Vagina (tissue), 2 donors: Measurements from ENCODE around the gene SELENBP1. TPM values are rescaled to one million over a fixed set of nuclear protein-coding genes. Genes with fewer than 3 reads are reported as not detected.
A peak's percentile ranks its signal among the peaks of the same experiment; 100 is the strongest.

Source experiments
- DNase-seq, 2 donors: peaks; one replicate each; pipeline ENCODE4 v3.0.0-alpha.2; 2017; ENCODE audit errors: extremely low spot score in 2 of 2
- H3K27ac ChIP-seq: fragments of 200-600 bp; sonication (generic); one replicate; pipeline ENCODE4 v1.5.1; 2019
- H3K27me3 ChIP-seq: fragments of 200-600 bp; sonication (generic); one replicate; pipeline ENCODE4 v1.5.1; 2019
- H3K36me3 ChIP-seq, 2 donors: fragments of 200-600 bp; sonication (generic); one replicate each; pipeline ENCODE4 v1.5.1; 2017 to 2019
- H3K4me1 ChIP-seq: fragments of 200-600 bp; sonication (generic); one replicate; pipeline ENCODE4 v1.5.1; 2019
- H3K4me3 ChIP-seq, 2 donors: fragments of 200-600 bp; sonication (generic); 1 replicate in 1 of 2; 2 replicates in 1 of 2; pipeline ENCODE4 v1.5.1; 2016 to 2019
- H3K9me3 ChIP-seq: fragments of 200-600 bp; sonication (generic); one replicate; pipeline ENCODE4 v1.5.1; 2019
- POLR2A ChIP-seq, 2 donors: fragments of 450-650 bp; IDR thresholded peaks; one replicate each; pipeline ENCODE4 v1.6.1; 2017; ENCODE audit warnings: antibody characterized with exemption in 2 of 2, mild to moderate bottlenecking in 2 of 2, moderate library complexity in 2 of 2
- POLR2AphosphoS5 ChIP-seq, 2 donors: sonication (generic); formaldehyde crosslinking; IDR thresholded peaks; one replicate each; pipeline ENCODE4 v1.9.0; 2017; ENCODE audit warnings: antibody characterized with exemption in 2 of 2, mild to moderate bottlenecking in 2 of 2, low read depth in 1 of 2; ENCODE audit not compliant: insufficient read depth in 1 of 2
- intact Hi-C: fragments of 100-400 bp; cut with DNase I; formaldehyde crosslinking; loops from one replicate; pipeline ENCODE4 v1.15.1; 2023
- total RNA-seq: library from RNA; depleted of rRNA; stranded (reverse); fragments of >200 nt; gene quantifications from one replicate; pipeline ENCODE4 v1.2.3, GENCODE V29; 2016
- TF ChIP-seq, protein P1 (sequence below), 3 experiments: fragments of 450-650 bp in 2 of 3; fragments of 200-600 bp in 1 of 3; sonication (generic) in 1 of 3; IDR thresholded peaks; one replicate each; pipeline ENCODE4 v1.5.1; 2017 to 2019; ENCODE audit warnings: antibody characterized with exemption in 3 of 3, mild to moderate bottlenecking in 2 of 3, moderate library complexity in 2 of 3

The SELENBP1 gene
- total RNA-seq, 1 donor from 2014 or later, result 30.9 TPM

DNA sequence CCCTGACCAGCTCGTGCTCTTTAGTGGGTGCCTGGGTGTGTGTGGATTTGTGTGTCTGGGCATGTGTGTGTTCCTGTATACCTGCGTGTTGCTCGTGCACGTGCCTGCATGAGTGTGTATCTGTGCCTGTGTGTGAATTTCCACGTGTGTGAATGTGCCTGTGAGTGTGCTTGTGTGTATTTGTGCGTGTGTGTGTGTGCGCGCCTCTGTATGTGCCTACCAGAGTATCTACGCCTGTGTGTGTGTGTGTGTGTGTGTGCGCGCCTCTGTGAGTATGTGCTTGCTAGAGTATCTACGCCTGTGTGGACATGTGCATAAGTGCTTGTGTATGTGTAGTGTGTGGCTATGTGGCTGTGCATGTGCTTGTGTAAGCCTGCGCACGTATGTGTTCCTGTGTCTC lies 691 bp upstream of the SELENBP1 start:
- Histone ChIP-seq H3K4me3 (no peak overlapping the region), H3K9me3 (no peaks in the 10 kb centered on the region), H3K4me1 (peaks cover 56% of the 10 kb centered on the region), H3K27ac (peak overlapping the region; percentile 80), H3K27me3 (no peaks in the 10 kb centered on the region), H3K36me3 (no peaks in the 10 kb centered on the region)
- TF ChIP-seq POLR2AphosphoS5 (IDR thresholded peaks at IDR 0.05; ENCODE audit: insufficient read depth in 1 of 2, low read depth in 1 of 2) (no peak), POLR2A (IDR thresholded peaks at IDR 0.05) (no peak)
- TF ChIP-seq, protein P1, sequence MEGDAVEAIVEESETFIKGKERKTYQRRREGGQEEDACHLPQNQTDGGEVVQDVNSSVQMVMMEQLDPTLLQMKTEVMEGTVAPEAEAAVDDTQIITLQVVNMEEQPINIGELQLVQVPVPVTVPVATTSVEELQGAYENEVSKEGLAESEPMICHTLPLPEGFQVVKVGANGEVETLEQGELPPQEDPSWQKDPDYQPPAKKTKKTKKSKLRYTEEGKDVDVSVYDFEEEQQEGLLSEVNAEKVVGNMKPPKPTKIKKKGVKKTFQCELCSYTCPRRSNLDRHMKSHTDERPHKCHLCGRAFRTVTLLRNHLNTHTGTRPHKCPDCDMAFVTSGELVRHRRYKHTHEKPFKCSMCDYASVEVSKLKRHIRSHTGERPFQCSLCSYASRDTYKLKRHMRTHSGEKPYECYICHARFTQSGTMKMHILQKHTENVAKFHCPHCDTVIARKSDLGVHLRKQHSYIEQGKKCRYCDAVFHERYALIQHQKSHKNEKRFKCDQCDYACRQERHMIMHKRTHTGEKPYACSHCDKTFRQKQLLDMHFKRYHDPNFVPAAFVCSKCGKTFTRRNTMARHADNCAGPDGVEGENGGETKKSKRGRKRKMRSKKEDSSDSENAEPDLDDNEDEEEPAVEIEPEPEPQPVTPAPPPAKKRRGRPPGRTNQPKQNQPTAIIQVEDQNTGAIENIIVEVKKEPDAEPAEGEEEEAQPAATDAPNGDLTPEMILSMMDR (IDR thresholded peaks at IDR 0.05), result no peak
- DNase-seq, result no peak
- intact Hi-C loops, result no loop called here

GRCh38 chr1:151371370-151372057 lies 991 bp downstream of the SELENBP1 start:
- intact Hi-C loops, result no loop called here
- peak overlapping the region; percentile 43 to 48 for H3K4me3 ChIP-seq
- H3K27ac ChIP-seq, result peak overlapping the region; percentile 80
- no peaks in the 10 kb centered on the region for H3K27me3 ChIP-seq
- H3K36me3 ChIP-seq, result no peaks in the 10 kb centered on the region
- no peak for TF ChIP-seq POLR2AphosphoS5 (IDR thresholded peaks at IDR 0.05; ENCODE audit: insufficient read depth in 1 of 2, low read depth in 1 of 2)
- TF ChIP-seq, protein P1 (IDR thresholded peaks at IDR 0.05), result no peak
- TF ChIP-seq POLR2A (IDR thresholded peaks at IDR 0.05), result no peak
- H3K4me1 ChIP-seq, result peaks cover 56% of the 10 kb centered on the region
- H3K9me3 ChIP-seq, result no peaks in the 10 kb centered on the region
- no peak for DNase-seq

DNA sequence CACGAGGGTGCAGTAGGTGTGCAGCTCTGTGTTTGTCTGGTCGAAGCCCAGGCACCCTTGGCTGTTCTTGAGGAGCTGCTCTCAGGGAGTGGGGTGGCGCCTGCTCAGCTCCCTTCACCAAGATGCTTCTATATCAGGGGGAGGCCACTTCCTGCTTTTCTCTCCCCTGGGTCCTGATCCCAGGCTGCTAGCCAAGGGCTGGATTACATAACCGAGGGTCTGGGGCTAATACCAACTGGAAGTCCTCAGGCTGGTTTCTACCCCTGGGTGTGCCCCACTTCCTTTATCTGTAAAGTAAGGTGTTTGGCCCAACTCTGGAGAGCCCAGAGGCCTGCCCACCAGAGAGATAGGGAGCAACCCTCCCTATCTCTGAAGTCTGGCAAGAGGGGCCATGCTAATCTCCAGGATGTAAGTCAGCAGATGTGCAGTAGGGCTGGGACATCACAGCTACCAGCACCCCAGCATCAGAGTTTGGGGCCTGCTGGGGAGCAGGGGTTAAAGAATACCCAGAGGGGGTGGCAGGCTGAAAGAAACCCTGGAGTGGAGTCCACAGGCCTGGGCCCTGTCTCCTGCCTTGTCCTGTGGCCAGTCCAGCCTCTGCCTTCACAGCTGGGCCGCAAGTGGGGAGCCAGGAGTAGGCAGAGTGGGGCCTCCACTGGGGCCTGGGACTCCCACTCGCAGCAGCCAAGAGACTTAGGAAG lies 2.1 kb downstream of the SELENBP1 start:
- Histone ChIP-seq H3K4me1 (peaks cover 56% of the 10 kb centered on the region), H3K27me3 (no peaks in the 10 kb centered on the region), H3K9me3 (no peaks in the 10 kb centered on the region), H3K4me3 (no peak overlapping the region), H3K27ac (peak overlapping the region; percentile 80), H3K36me3 (peaks cover 0 to 4% of the 10 kb centered on the region in 2 donors)
- DNase-seq, result no peak
- no peak for TF ChIP-seq POLR2A (IDR thresholded peaks at IDR 0.05)
- TF ChIP-seq, protein P1 (IDR thresholded peaks at IDR 0.05), result no peak
- TF ChIP-seq POLR2AphosphoS5 (IDR thresholded peaks at IDR 0.05; ENCODE audit: insufficient read depth in 1 of 2, low read depth in 1 of 2), result no peak
- intact Hi-C loops, result no loop called here

DNA sequence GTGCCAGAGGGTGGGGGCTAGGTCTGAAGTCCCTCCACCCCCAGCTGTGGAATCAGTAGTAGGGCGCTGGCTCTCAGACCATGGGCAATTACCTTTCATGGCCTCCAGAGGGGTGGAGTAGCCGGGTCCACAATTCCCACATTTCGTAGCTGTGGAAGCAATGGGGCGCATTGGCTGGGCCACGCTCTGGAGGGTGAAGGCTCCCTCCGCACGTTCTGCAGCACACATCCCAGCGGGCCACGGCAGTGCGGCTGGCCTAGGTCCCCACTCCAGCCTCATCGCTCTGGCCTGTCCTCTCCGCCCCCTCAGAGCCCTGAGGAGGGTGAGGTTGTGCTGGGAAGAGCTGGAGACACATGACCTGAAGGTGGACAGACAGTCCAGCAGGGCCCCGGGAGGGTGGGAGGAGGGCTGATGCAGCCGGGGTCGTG lies 2.9 kb downstream of the SELENBP1 start:
- Histone ChIP-seq H3K9me3 (no peaks in the 10 kb centered on the region), H3K36me3 (peaks cover 0 to 11% of the 10 kb centered on the region in 2 donors), H3K27me3 (no peaks in the 10 kb centered on the region), H3K4me3 (no peak overlapping the region), H3K27ac (peak overlapping the region; percentile 80), H3K4me1 (peaks cover 56% of the 10 kb centered on the region)
- TF ChIP-seq POLR2AphosphoS5 (IDR thresholded peaks at IDR 0.05; ENCODE audit: insufficient read depth in 1 of 2, low read depth in 1 of 2), result no peak
- no peak for TF ChIP-seq POLR2A (IDR thresholded peaks at IDR 0.05)
- TF ChIP-seq, protein P1 (IDR thresholded peaks at IDR 0.05), result no peak
- intact Hi-C loops, result no loop called here
- no peak for DNase-seq

DNA sequence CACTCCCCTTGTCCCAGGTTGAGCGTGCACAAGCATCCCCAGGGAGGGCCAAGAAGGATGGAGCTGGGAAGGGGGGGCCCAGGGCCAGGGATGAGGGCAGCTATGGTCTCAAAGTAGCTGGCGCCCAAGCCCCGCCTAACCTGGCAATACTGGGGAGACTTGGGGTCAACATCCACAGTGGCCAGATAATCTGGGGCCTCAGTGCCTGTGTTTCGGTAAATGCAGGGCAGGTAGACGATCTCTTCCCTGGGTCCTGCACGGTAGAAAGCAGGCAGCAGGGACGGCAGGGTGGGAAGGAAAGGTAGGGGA lies 3.2 kb downstream of the SELENBP1 start:
- Histone ChIP-seq H3K27me3 (no peaks in the 10 kb centered on the region), H3K4me3 (no peak overlapping the region), H3K27ac (no peak overlapping the region), H3K4me1 (peaks cover 55% of the 10 kb centered on the region), H3K9me3 (no peaks in the 10 kb centered on the region), H3K36me3 (peaks cover 0 to 13% of the 10 kb centered on the region in 2 donors)
- intact Hi-C loops, result no loop called here
- no peak for DNase-seq
- no peak for TF ChIP-seq POLR2AphosphoS5 (IDR thresholded peaks at IDR 0.05; ENCODE audit: insufficient read depth in 1 of 2, low read depth in 1 of 2)
- TF ChIP-seq, protein P1 (IDR thresholded peaks at IDR 0.05), result no peak
- no peak for TF ChIP-seq POLR2A (IDR thresholded peaks at IDR 0.05)
